ENCODE measurements around the gene ETV1.

DNA sequence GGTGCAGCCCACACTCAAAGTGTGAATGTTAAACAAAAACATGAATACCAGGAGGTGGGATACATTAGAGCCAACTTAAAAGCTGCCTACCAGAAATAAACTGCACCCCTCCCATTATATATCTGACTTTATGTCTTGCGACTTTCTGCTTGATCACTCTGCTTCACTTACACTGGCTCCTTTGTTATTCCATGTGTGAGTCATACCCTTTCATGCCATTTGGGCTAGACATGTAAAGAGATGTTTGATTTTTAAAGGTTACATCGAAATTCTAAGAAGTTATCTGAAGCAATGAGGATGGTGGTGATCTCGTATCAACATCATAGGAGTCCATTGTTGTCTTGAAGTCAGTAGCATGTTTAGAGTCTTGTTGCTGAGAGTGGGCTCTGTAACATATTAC lies 31.6 kb upstream of the ETV1 start:
- TF ChIP-seq, protein P1, sequence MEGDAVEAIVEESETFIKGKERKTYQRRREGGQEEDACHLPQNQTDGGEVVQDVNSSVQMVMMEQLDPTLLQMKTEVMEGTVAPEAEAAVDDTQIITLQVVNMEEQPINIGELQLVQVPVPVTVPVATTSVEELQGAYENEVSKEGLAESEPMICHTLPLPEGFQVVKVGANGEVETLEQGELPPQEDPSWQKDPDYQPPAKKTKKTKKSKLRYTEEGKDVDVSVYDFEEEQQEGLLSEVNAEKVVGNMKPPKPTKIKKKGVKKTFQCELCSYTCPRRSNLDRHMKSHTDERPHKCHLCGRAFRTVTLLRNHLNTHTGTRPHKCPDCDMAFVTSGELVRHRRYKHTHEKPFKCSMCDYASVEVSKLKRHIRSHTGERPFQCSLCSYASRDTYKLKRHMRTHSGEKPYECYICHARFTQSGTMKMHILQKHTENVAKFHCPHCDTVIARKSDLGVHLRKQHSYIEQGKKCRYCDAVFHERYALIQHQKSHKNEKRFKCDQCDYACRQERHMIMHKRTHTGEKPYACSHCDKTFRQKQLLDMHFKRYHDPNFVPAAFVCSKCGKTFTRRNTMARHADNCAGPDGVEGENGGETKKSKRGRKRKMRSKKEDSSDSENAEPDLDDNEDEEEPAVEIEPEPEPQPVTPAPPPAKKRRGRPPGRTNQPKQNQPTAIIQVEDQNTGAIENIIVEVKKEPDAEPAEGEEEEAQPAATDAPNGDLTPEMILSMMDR (IDR thresholded peaks at IDR 0.05) = no peak
- no peak for TF ChIP-seq POLR2A (IDR thresholded peaks at IDR 0.05)
- TF ChIP-seq POLR2AphosphoS5 (IDR thresholded peaks at IDR 0.05) = no peak
- no peak for TF ChIP-seq EP300 (IDR thresholded peaks at IDR 0.05)

All from upper lobe of left lung (tissue), 4 donors.